ENCODE measurements around the gene H6PD. TPM values are rescaled to one million over a fixed set of nuclear protein-coding genes. Genes with fewer than 3 reads are reported as not detected.

Gene H6PD
- total RNA-seq, 1 donor: 22.9 TPM

DNA sequence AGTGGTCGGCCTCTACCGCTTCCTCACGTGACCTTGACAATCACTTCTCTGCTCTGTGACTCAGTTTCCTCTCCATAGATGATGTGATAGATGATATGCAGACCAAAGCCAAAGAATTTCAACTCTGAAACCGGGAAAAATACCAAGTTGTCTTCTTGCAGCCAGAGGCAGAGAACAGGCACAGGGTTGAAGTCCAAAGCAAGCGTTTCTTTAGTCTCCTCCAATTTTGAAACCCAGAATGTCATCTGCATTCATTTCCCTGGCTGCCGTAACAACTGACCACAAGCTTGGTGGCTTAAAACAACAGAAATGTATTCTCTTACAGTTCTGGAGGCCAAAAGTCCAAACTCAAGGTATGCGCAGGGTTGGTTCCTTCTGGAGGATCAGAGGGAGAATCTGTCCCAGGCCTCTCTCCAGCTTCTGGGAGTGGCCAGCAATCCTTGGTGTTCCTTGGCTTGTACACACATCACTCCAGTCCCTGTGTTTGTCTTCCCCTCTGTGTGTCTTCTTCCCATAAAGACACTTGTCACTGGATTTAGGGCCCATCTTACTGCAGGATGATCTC lies 30.3 kb upstream of the H6PD start:
- DNase-seq (ENCODE audit: low read depth in 2 of 3, low spot score in 2 of 3): no peak

DNA sequence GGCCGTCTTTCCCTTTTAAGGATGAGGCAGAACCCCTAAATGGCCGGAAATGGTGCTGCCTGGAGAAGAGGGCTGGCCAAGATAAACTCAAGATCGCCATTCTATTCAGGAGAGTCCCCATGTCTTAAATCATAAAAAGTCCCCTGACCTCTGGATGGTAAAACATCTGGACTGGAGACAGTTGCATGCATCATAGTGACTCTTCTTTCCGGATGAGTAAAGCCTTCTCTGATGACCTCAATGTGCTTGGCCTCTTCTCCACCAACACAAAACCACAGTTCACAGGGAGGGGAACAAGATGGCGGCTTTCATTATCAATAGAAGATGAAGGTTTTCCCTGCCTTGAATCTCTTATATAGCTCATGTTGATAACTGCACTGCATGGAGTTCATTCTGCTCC lies 27.5 kb upstream of the H6PD start:
- no peak for DNase-seq (ENCODE audit: low read depth in 2 of 3, low spot score in 2 of 3)

- no peak for DNase-seq (ENCODE audit: low read depth in 2 of 3, low spot score in 2 of 3)
These were observed 26.9 kb upstream of the H6PD start for GRCh38 chr1:9207715-9208114.

DNA sequence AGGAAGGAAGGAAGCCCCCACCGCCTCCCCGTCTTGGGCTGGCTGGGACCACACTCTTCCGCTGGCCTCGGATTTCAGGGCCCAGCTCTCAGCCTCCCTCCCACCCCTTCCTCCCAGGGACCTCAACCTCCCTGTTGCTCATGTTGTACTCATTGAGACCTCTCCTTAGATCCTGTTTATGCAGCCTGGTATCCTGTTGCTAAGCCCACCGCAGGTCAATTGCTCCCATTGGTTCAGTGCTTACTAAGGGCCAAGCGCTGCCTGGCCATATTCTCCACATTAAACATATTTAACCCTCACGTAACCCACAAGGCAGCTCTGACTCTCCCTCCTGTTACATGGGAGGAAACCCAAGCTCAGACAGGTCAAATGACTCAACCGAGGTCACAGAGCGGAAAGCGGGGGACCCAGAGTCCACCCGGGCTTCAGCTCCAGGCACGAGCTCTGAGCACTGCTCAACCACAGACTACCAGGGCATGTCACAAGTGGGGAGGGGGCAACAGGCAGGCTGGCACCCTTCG lies 23.2 kb upstream of the H6PD start:
- DNase-seq (ENCODE audit: low read depth in 2 of 3, low spot score in 2 of 3): no peak

GRCh38 chr1:9212735-9213134 lies 21.8 kb upstream of the H6PD start:
- no peak for DNase-seq (ENCODE audit: low read depth in 2 of 3, low spot score in 2 of 3)

DNA sequence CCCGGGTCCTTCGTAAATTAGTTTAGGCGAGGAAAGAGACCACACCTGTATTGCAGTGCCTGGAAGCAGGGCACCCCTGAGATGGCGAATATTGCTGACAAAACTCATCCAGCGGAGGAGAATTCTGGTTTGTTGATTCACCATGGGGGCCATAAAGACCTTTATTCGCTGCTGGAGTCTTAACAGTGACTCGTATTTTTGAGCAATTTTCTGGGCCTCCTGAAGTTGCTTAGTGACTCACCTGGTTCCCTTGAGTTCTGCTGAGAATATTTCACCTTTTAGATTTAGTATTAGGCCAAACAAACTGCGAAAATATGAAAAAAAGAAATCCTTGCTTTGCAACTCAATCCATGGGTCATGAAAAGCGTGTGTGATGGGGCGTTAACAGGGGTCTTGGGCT lies 20.6 kb upstream of the H6PD start:
- no peak for DNase-seq (ENCODE audit: low read depth in 2 of 3, low spot score in 2 of 3)

- DNase-seq (ENCODE audit: low read depth in 2 of 3, low spot score in 2 of 3): no peak
These were observed 15.7 kb upstream of the H6PD start for GRCh38 chr1:9218917-9219316.

DNA sequence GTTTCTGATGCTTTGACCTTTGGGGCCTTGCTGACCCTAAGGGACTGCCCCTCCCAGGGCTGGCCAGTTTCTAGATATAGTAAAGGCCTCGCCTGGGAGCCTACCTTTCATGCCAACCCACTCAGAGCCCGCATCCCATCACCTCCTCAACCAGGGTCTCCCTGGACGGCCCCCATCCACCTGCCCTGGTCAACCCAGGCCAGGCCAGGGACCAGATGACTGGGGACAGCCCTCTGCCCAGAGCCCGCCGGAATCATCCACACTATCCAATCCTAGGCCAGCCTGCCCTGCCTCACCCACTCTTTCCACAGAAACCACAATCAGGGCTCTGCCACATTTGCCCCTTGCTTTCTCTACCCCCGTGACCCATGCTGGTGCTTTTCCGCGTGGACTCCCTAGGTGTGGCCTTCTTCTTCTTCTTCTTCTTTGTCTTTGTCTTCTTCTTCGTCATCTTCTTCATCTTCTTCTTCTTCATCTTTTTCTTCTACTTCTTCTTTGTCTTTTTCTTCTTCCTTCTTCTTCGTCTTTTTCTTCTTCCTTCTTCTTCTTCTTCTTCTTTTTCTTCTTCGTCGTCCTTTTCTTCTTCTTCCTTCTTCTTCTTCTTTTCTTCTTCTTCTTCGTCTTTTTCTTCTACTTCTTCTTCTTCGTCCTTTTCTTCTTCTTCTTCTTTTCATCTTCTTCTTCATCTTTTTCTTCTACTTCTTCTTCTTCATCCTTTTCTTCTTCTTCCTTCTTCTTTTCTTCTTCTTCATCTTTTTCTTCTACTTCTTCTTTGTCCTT lies 11.5 kb upstream of the H6PD start:
- no peak for DNase-seq (ENCODE audit: low read depth in 2 of 3, low spot score in 2 of 3)

GRCh38 chr1:9224664-9225410 lies 9.7 kb upstream of the H6PD start:
- DNase-seq (ENCODE audit: low read depth in 2 of 3, low spot score in 2 of 3): no peak

GRCh38 chr1:9225411-9225785 lies 9.2 kb upstream of the H6PD start:
- DNase-seq (ENCODE audit: low read depth in 2 of 3, low spot score in 2 of 3): no peak

DNA sequence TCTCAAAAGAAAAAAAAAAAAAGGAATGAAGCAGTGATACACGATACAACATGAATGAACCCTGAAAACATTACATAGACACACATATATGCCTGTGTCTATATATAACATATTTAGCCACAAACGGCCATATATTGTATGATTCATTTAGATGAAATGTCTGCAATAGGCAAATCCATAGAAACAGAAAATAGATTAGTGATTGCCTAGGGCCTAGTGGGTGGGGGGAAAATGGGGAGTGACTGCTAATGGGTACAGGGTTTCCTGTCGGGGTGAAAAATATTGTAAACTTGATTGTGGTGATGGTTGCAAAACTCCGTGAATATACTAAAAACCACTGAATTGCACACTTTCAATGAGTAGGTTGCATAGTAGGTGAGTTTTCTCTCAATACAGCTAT lies 6.0 kb upstream of the H6PD start:
- DNase-seq (ENCODE audit: low read depth in 2 of 3, low spot score in 2 of 3): no peak

DNA sequence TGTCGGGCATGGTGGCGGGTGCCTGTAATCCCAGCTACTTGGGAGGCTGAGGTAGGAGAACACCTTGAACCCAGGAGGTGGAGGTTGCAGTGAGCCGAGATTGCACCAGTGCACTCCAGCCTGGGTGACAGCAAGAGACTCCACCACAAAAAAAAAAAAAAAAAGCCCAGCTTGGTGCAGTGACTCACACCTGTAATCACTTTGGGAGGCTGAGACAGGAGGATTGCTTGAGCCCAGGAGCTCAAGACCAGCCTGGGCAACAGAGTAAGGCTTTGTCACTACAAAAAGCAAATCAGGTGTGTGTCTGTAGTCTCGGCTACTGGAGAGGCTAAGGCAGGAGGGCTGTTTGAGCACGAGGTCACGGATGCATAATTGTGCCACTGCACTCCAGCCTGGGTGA lies 5.0 kb upstream of the H6PD start:
- DNase-seq (ENCODE audit: low read depth in 2 of 3, low spot score in 2 of 3): no peak

DNA sequence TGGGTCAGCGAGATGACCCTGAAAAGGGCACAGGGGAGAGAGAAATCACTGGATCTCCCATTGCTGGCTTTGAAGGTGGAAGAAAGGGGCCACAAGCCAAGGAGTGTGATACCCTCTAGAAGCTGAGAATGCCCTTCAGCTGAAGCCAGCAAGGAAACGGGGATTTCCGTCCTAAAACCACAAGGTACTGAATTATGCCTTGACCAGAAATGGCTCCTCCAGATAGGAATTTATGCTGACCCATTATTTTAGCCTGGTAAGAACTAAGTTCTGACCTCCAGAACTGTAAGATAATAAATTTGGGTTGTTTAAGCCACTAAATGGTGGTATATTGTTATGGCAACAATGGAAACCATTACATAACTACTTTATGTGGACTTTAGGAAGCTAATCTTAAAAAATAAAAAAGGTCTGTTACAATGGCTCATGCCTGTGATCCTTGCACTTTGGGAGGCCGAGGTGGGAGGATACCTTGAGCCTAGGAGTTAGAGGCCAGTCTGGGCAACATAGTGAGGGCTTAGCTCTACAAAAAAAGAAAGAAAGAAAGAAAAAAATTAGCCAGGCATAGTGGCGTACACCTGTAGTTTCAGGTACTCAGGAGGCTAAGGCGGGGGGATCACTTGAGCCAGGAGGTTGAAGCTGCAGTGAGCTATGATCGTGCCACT lies 3.6 kb upstream of the H6PD start:
- DNase-seq (ENCODE audit: low read depth in 2 of 3, low spot score in 2 of 3): no peak

DNA sequence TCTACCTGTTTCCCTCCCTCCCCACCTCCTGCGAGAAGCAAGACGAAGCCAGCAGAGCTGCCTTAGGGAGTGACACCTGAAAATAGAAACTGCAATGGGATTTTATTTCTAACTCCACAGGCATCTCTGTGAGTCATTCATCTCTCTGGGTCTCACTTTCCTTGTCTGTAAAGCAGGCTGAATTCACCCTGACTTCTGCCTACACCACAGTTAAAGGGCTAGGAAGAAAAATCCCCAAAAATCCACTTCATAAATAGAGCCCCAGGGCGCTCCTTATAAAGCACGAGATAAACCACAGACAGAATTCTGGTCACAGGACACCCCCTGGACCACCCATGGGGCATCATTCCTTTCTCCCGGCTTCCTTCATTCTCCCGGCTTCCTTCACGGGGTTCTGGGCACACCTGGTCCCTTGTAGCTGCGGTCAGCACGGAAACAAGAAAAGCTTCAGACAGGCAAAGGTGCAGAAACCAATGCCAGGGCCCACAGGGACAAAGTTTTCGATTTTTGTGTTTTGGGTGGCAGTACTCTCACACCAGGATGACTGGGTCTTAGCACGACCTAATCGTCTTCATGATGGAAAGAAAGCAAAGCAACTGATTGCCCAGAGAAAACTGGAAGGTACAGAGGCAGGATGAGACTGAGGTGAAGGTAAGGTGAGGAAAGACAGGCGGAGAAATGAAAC lies 2.8 kb upstream of the H6PD start:
- no peak for DNase-seq (ENCODE audit: low read depth in 2 of 3, low spot score in 2 of 3)

GRCh38 chr1:9233241-9233941 lies 1.2 kb upstream of the H6PD start:
- no peak for DNase-seq (ENCODE audit: low read depth in 2 of 3, low spot score in 2 of 3)

- no peak for DNase-seq (ENCODE audit: low read depth in 2 of 3, low spot score in 2 of 3)
These were observed 692 bp upstream of the H6PD start for GRCh38 chr1:9233942-9234222.

DNA sequence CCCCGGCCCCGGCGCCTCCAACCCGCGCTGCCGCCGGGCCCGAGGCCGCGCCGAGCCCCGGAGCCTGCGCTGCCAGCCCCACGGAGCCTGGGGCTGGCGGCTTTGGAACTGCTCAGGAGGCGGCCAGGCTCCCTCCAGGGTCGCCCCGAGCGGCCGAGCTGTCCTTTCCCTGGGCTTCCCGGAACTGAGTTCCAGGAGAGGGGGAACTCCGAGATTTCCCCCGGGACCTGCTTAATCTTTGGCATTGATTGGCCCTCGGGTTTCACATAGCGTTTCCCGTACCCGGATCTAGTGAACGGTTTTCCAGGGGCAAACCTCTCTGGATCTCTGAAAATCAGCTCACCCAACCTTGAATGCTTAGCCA lies 504 bp downstream of the H6PD start:
- no peak for DNase-seq (ENCODE audit: low read depth in 2 of 3, low spot score in 2 of 3)

DNA sequence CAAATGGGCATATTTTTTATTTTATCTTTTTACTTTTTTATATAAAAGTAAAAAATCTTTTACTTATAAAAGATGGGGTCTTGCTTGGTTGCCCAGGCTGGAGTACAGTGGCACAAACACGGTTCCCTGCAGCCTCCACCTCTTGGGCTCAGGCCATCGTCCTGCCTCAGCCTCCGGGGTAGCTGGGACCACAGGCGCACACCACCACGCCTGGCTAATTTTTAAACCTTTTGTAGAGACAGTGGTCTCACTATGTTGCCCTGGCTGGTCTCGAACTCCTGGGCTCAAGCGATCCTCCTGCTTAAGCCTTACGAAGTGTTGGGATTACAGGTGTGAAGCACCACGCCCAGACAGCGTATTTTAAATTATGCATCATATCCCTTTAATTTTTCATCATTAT lies 986 bp downstream of the H6PD start:
- DNase-seq (ENCODE audit: low read depth in 2 of 3, low spot score in 2 of 3): no peak

DNA sequence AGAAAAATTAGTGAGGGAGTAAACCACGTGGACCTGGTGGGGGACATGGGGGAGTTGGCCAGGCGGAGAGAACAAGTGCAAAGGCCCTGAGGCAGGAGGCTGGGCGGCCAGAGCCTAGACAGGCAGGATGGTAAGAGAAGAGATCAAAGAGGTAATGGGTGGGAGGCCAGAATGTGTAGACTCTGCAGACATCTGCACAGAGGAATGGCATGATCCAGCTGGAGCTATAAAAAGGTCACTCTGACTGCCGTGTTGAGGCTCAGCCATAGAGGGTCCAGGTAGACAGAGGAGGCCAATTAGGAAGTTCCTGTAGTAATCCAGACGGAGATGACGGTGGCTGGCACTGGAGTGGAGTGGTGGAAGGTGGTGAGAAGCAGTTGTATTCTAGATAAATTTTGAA lies 3.6 kb downstream of the H6PD start:
- DNase-seq (ENCODE audit: low read depth in 2 of 3, low spot score in 2 of 3): no peak

- peak in 2 of 3 donors; percentile 31 to 60 for DNase-seq (ENCODE audit: low read depth in 2 of 3, low spot score in 2 of 3)
These were observed 4.0 kb downstream of the H6PD start for GRCh38 chr1:9238550-9238949.
